ENCODE measurements around the gene HNRNPDL. TPM values are rescaled to one million over a fixed set of nuclear protein-coding genes. Genes with fewer than 3 reads are reported as not detected.

The HNRNPDL gene
- total and polyA plus RNA-seq, 2 of the 13 experiments (the other 11 are each of a cell fraction or from before 2014, with no cell fraction given), result 167 to 414 TPM

DNA sequence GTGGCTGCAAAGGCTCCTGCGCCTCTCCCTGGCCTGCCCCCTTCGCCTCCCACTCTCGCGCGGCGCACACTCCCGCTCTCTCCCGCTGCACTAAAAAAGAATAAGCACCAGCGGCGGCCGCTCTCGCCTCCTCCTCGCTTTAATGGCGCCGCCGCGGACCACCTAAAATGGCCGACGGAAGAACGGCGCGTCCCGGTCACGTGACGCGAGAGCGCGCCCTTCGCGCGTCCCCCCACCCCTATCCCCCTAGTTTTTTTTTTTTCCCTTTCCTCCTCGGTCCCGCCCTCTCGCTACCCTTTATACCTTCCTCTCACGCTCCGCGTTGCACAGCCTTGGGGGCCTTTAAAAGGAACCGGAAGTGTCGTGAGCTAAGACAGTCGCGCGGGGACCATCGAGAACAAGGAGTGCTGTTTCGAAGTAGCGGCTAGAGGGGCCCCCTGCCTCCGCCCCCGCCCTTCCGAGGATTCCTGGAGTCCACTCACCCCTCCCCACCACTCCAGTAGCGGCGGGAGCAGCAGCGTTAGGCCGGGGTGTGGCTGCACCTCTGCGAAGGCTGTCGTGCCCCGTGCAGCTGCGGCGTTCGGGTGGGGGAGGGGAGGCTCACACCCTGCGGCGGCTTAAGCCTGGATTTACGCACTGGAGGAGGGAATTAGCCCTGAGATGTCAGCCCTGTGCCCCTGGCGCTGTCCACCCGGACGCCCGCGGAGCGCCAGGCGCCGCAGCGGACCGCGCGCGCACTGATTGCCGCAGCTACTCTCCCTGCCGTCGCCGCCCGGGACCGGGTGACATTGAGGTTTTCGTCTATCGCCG is 56.2 kb downstream of the HNRNPDL start, which contains the start of gene HNRNPD (continued):
- TF ChIP-seq, protein P1, sequence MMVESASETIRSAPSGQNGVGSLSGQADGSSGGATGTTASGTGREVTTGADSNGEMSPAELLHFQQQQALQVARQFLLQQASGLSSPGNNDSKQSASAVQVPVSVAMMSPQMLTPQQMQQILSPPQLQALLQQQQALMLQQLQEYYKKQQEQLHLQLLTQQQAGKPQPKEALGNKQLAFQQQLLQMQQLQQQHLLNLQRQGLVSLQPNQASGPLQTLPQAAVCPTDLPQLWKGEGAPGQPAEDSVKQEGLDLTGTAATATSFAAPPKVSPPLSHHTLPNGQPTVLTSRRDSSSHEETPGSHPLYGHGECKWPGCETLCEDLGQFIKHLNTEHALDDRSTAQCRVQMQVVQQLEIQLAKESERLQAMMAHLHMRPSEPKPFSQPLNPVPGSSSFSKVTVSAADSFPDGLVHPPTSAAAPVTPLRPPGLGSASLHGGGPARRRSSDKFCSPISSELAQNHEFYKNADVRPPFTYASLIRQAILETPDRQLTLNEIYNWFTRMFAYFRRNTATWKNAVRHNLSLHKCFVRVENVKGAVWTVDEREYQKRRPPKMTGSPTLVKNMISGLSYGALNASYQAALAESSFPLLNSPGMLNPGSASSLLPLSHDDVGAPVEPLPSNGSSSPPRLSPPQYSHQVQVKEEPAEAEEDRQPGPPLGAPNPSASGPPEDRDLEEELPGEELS (CRISPR knock-in tag; IDR thresholded peaks at IDR 0.05), result peak; percentile 65; the same call in 1 of the 2 replicates
- TF ChIP-seq NFYB (CRISPR knock-in tag; IDR thresholded peaks at IDR 0.05) (peak; percentile 35; the same call in 1 of the 2 replicates), KAT2B (IDR thresholded peaks at IDR 0.05; ENCODE audit: borderline replicate concordance, low read depth, low read length) (no peak), MATR3 (CRISPR knock-in tag; IDR thresholded peaks at IDR 0.05) (no peak), TBL1XR1 (IDR thresholded peaks at IDR 0.05; ENCODE audit: borderline replicate concordance, low read length, partially characterized antibody) (peak; percentile 40), CBX1 (IDR thresholded peaks at IDR 0.05; ENCODE audit: low read depth) (peak; percentile 81), CC2D1A (CRISPR knock-in tag; IDR thresholded peaks at IDR 0.05) (no peak), ZMYM3 (CRISPR knock-in tag; IDR thresholded peaks at IDR 0.05) (peak; percentile 92), ZNF20 (CRISPR knock-in tag; IDR thresholded peaks at IDR 0.05) (peak; percentile 58; the same call in 1 of the 2 replicates), ZNF569 (CRISPR knock-in tag; IDR thresholded peaks at IDR 0.05; ENCODE audit: borderline replicate concordance) (peak; percentile 85; the same call in 1 of the 2 replicates), ZNF510 (CRISPR knock-in tag; IDR thresholded peaks at IDR 0.05; ENCODE audit: low read depth) (0 out of 2 replicates have a peak, but pooled peaks have one; percentile 77), KDM6A (CRISPR knock-in tag; IDR thresholded peaks at IDR 0.05; ENCODE audit: low read depth) (peak; percentile 39; the same call in 1 of the 2 replicates)
- TF ChIP-seq, protein P2, sequence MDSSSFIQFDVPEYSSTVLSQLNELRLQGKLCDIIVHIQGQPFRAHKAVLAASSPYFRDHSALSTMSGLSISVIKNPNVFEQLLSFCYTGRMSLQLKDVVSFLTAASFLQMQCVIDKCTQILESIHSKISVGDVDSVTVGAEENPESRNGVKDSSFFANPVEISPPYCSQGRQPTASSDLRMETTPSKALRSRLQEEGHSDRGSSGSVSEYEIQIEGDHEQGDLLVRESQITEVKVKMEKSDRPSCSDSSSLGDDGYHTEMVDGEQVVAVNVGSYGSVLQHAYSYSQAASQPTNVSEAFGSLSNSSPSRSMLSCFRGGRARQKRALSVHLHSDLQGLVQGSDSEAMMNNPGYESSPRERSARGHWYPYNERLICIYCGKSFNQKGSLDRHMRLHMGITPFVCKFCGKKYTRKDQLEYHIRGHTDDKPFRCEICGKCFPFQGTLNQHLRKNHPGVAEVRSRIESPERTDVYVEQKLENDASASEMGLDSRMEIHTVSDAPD (CRISPR knock-in tag; IDR thresholded peaks at IDR 0.05), result no peak; the same call in 1 of the 2 replicates
- TF ChIP-seq, protein P3, sequence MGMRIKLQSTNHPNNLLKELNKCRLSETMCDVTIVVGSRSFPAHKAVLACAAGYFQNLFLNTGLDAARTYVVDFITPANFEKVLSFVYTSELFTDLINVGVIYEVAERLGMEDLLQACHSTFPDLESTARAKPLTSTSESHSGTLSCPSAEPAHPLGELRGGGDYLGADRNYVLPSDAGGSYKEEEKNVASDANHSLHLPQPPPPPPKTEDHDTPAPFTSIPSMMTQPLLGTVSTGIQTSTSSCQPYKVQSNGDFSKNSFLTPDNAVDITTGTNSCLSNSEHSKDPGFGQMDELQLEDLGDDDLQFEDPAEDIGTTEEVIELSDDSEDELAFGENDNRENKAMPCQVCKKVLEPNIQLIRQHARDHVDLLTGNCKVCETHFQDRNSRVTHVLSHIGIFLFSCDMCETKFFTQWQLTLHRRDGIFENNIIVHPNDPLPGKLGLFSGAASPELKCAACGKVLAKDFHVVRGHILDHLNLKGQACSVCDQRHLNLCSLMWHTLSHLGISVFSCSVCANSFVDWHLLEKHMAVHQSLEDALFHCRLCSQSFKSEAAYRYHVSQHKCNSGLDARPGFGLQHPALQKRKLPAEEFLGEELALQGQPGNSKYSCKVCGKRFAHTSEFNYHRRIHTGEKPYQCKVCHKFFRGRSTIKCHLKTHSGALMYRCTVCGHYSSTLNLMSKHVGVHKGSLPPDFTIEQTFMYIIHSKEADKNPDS (CRISPR knock-in tag; IDR thresholded peaks at IDR 0.05), result no peak; the same call in 1 of the 2 replicates
- TF ChIP-seq, protein P4, sequence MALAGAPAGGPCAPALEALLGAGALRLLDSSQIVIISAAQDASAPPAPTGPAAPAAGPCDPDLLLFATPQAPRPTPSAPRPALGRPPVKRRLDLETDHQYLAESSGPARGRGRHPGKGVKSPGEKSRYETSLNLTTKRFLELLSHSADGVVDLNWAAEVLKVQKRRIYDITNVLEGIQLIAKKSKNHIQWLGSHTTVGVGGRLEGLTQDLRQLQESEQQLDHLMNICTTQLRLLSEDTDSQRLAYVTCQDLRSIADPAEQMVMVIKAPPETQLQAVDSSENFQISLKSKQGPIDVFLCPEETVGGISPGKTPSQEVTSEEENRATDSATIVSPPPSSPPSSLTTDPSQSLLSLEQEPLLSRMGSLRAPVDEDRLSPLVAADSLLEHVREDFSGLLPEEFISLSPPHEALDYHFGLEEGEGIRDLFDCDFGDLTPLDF (CRISPR knock-in tag; IDR thresholded peaks at IDR 0.05), result peak; percentile 68; the same call in 1 of the 2 replicates
- TF ChIP-seq, protein P5, sequence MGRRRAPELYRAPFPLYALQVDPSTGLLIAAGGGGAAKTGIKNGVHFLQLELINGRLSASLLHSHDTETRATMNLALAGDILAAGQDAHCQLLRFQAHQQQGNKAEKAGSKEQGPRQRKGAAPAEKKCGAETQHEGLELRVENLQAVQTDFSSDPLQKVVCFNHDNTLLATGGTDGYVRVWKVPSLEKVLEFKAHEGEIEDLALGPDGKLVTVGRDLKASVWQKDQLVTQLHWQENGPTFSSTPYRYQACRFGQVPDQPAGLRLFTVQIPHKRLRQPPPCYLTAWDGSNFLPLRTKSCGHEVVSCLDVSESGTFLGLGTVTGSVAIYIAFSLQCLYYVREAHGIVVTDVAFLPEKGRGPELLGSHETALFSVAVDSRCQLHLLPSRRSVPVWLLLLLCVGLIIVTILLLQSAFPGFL (CRISPR knock-in tag; IDR thresholded peaks at IDR 0.05), result no peak
- TF ChIP-seq, protein P6, sequence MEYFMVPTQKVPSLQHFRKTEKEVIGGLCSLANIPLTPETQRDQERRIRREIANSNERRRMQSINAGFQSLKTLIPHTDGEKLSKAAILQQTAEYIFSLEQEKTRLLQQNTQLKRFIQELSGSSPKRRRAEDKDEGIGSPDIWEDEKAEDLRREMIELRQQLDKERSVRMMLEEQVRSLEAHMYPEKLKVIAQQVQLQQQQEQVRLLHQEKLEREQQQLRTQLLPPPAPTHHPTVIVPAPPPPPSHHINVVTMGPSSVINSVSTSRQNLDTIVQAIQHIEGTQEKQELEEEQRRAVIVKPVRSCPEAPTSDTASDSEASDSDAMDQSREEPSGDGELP (IDR thresholded peaks at IDR 0.05; ENCODE audit: borderline replicate concordance, low read depth), result peak; percentile 76; the same call in 1 of the 2 replicates
- TF ChIP-seq, protein P7, sequence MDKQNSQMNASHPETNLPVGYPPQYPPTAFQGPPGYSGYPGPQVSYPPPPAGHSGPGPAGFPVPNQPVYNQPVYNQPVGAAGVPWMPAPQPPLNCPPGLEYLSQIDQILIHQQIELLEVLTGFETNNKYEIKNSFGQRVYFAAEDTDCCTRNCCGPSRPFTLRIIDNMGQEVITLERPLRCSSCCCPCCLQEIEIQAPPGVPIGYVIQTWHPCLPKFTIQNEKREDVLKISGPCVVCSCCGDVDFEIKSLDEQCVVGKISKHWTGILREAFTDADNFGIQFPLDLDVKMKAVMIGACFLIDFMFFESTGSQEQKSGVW (CRISPR knock-in tag; IDR thresholded peaks at IDR 0.05; ENCODE audit: borderline replicate concordance), result no peak
